GM19455 (cell line): ENCODE data around the gene IREB2.

Experiments
- ATAC-seq: cut with Tn5 transposase; IDR thresholded peaks from one replicate; pipeline ENCODE4 v1.9.1; 2021; ENCODE audit not compliant: unreplicated experiment

IREB2 gene

GRCh38 chr15:78540141-78540870 is 102.3 kb downstream of the IREB2 start, which contains the start of gene PSMA4:
Gene PSMA4 (plus strand): TSS chr15:78540444. CDS start chr15:78541928, 1,484 bp downstream.
- peak; percentile 80 for ATAC-seq

GRCh38 chr15:78540871-78541743 is 103.1 kb downstream of the IREB2 start:
- ATAC-seq, result no peak

GRCh38 chr15:78541744-78542034 is 103.7 kb downstream of the IREB2 start:
- ATAC-seq, result no peak

GRCh38 chr15:78542647-78543046 is 104.6 kb downstream of the IREB2 start:
- ATAC-seq, result no peak

- no peak for ATAC-seq
Observed at GRCh38 chr15:78550194-78550593, 112.2 kb downstream of the IREB2 start.

GRCh38 chr15:78550815-78551214 is 112.8 kb downstream of the IREB2 start:
- ATAC-seq, result no peak
